GM18508 (cell line): ENCODE data around the gene DPP9.

Experiments
- ATAC-seq: cut with Tn5 transposase; IDR thresholded peaks from one replicate; pipeline ENCODE4 v1.9.1; 2021; ENCODE audit warnings: moderate number of reproducible peaks; ENCODE audit not compliant: insufficient read depth, unreplicated experiment

The DPP9 gene

DNA sequence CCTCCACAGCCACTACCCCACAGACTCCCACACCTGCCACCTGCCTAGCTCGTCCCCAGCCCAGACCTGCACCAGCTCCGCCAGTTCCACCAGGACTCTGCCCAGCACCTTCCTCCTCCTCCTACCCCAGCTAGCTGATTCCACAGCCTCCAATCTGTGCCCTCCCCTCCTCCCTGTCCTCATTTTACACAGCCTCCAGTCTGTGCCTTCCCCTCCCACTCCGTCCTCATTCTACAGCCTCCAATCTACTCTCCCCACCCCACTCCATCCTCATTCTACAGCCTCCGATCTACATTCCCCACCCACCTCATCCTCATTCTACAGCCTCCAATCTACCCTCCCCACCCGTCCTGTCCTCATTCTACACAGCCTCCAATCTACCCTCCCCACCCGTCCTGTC, 60.8 kb downstream of the DPP9 start:
- no peak for ATAC-seq

DNA sequence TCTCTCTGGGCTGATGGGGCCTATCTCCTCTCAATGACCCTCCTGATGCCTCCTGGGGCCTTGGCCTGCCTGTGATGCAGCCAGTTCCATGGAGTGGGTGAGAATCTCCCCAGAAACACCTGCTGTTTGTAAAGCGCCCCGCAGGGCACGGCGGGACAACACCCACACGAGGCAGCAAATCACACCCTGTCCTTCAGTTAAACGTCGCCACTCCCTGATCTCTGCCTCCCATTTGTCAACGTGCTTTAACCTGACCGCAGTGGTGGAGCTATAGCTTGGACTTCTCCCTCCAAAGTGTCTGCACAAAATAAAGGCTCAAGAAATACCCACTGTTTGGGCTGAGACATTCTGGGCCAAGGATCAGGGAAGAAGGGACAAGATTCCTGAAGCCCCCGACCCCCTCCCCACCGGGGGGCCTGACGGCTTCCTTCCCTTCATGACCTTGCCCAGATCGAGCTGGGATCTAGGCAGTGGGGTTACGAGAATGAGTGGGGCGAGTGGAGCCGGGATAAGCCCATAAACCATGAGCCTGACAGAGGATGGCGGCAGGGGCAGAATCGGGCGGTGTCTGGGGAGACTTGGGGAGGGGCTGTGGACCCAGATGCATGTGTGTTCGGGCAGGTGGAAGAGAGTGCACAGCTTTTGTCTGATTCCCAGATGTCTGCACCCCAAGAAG, 61.5 kb downstream of the DPP9 start:
- ATAC-seq: no peak

DNA sequence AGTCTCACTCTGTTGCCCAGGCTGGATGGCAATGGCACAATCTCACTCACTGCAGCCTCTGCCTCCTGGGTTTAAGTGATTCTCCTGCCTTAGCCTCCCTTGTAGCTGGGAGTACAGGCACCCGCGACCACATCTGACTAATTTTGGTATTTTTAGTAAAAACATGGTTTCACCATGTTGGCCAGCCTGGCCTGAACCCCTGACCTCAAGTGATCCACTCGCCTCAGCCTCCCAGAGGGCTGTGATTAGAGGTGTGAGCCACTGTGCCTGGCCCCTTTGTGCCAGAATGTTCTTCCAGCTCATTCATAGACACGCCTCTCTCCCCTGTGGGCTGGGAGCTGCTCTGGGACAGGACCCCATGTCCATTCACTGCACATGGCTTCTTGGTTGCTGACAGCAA, 62.6 kb downstream of the DPP9 start:
- no peak for ATAC-seq

DNA sequence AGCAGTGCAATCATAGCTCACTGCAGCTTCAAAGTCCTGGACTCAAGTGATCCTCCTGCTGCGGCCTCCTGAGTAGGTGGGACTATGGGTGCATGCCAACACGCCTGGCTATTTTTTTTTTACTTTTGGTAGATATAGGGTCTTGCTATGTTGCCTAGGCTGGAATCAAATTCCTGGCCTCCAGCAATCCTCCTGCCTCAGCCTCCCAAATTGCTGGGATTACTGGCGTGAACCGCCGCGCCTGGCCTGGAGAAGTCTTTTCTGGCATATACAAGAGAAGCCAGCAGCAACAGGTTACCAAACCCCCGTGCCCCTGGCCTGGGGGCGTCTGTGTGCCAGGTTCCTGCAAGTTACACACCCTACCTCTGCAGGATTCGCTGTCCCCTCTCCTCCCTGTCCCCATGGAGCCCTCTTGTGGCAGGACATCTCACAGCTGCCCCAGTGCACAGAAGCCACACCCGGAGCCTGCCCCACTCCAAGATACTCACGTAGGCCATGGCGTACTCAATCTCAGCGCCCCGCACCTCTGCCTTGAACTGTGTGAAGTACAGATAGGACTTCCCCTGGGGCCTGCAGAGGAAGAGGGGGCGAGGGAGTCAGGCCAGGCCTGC, 63.4 kb downstream of the DPP9 start:
- no peak for ATAC-seq

DNA sequence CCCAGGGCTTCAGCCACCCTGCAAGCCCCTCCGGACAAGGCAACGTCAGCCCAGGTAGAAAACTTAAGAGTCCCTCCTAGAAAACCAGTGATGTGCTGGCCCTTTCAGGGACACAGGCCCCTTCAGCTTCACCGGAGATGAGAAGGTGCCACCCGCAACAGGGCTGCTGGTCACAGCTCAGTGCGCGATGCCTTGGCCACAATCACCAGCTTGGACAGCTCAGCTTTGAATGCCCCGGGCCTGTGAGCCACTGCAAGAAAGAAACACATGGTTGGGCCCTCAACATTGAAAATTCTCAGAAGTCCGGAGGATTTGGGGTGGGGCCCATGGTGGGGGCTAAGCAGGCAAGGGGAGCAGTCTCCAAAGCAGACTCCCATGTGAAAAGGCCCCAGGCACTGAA, 65.8 kb downstream of the DPP9 start:
- no peak for ATAC-seq

DNA sequence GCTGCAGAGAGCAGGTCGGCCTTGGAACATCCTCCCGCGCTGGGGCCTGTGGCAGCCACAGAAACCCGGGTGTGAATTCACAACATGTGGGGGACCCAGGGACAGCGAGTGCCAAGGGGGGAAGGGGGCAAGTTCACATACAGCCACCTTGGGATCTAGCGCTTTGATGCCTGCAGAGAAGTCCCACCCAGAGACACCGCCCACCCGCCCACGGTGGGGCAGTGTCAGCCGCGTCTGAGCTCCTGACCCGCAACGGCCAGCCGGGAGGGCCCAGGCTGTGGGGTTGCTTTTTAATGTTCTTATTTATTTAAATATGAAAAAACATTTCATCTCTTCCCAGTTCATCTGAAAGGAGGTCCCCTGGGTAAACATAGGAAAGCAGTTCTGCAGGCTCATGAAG, 66.4 kb downstream of the DPP9 start:
- ATAC-seq: no peak

DNA sequence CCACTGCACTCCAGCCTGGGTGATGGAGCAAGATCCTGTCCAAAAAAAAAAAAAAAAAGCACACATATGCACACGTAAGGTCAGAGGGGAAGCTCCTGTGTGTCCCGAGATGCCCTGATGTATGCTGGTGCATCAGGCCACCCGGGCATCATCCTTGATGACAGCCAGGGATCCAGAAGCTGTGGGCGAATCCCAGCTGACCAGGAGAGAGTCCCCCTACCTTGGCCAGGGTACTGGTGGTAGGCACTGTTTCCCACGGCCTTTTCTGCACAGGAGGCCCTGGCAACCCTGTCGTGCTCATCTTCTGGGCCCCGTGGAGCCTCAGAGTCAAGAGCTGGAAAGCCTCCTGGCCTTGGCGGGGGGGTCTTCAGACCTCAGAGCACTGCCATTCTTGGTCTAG, 67.5 kb downstream of the DPP9 start:
- ATAC-seq: no peak

DNA sequence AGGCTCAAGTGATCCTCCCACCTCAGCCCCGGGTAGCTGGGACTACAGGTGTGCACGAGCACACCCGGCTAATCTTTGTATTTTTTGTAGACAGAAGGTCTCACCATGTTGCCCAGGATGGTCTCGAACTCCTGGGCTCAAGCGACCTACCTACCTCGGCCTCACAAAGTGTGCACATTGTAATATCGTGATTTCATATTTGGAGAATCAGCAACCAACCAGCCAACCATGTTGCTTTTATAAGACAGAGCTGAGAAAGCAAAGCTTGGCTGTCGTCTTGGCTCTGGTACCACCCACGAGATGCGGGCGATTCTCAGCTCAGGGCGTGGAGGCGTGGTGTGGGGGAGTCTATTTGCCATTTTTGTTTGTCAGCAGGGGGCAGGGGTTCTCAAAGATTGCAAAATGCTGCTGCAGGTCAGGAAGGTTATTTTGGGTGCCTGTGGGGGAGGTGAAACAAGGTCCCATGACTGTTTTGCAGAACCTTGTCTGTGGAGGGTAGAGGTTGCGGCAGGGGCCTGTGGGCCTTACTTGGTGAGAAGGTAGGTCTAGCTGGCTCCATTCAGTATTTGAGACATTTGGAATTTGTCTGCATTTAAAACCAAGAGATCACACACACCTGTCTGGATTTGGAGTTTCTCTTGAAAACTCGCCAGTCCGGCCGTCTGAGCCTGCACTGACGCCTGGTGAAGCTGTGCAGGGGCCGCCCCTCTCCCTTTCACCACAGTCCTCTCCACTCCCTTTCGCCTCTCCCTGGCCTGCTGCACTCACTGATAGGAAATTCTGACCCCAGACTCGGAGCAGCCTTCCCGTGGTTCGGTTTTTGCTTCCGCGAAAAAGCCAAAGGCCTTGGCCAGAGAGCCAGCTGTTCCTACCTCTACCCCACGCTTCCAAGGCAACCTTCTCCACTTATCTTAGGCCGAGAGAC, 68.9 kb downstream of the DPP9 start:
- ATAC-seq: no peak

DNA sequence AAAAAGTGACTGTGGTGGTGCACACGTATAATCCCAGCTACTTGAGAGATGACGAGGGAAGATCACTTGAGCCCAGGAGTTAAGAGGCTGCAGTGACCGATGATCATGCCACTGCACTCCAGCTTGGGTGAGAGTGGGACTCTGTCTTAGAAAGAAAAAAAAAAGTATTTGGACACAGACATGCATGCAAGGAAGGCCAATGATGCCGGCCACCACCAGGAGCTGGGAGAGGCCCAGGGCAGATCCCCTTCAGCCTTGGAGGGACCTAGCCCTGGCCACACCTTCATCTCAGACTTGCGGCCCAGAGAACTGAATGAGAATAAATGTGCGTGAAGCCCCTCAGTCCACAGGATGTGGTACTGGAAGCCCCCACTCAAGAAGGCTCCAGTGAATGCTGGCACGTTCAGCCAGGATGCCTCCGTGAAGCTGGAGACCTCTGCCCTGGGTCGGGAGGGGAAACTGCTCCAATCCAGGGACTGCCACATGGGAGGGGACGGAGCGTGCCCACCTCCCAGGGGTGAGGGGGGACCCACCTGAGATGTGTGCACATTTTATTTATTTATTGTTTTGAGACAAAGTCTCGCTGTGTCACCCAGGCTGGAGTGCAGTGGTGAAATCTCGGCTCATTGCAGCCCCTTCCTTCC, 69.7 kb downstream of the DPP9 start:
- no peak for ATAC-seq

DNA sequence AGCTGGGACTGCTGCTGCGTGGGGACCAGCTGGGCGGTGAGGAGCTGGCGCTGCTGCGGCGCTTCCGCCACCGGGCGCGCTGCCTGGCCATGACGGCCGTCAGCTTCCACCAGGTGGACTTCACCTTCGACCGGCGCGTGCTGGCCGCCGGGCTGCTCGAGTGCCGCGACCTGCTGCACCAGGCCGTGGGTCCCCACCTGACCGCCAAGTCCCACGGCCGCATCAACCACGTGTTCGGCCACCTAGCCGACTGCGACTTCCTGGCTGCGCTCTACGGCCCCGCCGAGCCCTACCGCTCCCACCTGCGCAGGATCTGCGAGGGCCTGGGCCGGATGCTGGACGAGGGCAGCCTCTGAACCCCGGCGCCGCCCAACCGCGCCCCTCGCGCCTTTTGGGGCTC, 71.6 kb downstream of the DPP9 start:
- no peak for ATAC-seq

DNA sequence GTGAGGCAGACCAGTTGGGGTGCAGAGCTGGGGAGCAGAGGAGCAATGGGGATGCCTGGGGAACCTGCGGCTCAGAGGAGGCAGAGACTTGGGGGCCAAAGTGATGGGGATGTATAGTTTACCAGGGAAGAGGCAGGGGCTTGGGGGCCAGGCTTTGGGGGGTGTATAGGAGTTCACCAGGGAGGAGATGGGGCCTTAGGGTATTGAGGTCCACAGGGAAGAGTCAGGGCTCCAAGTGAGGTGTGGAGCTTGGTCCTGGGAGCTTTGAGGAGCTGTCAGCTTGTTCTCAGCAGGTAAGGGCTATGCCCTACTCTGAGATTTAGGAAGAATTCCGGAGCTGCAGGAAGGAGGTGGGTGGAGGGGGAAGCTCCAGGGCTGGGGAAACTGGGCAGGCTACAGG, 73.5 kb downstream of the DPP9 start:
- no peak for ATAC-seq

DNA sequence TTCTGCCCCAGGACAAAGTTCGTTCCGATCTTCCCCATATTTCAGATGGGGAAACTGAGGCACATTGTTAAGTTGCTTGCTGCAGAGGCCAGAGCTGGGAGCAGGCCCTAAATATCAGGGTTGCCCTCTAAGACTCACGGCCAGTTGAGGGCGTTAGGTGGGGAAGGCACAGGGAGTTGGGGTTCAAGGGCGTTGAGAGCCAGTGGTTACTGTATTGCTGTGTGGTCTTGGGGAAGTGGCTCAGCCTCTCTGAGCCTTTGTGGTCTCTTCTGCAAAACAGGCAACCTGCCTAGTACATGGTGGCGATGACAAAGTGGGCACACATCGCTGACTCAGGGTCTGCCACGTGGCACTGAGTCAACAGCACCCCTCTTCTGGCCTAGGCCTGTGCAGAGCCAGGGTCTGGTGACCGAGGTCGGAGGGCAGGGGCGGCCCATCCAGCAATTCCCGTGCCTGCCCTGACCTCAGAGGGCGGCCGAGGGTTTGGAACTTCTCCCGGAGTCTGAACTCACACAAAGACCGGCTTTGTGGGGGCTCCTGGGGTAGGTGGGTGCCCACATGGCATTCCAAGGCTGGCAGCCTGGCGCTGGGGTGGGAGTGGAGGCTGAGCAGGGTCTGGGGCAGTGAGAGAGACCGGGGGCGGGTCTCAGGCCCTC, 74.1 kb downstream of the DPP9 start:
- no peak for ATAC-seq

DNA sequence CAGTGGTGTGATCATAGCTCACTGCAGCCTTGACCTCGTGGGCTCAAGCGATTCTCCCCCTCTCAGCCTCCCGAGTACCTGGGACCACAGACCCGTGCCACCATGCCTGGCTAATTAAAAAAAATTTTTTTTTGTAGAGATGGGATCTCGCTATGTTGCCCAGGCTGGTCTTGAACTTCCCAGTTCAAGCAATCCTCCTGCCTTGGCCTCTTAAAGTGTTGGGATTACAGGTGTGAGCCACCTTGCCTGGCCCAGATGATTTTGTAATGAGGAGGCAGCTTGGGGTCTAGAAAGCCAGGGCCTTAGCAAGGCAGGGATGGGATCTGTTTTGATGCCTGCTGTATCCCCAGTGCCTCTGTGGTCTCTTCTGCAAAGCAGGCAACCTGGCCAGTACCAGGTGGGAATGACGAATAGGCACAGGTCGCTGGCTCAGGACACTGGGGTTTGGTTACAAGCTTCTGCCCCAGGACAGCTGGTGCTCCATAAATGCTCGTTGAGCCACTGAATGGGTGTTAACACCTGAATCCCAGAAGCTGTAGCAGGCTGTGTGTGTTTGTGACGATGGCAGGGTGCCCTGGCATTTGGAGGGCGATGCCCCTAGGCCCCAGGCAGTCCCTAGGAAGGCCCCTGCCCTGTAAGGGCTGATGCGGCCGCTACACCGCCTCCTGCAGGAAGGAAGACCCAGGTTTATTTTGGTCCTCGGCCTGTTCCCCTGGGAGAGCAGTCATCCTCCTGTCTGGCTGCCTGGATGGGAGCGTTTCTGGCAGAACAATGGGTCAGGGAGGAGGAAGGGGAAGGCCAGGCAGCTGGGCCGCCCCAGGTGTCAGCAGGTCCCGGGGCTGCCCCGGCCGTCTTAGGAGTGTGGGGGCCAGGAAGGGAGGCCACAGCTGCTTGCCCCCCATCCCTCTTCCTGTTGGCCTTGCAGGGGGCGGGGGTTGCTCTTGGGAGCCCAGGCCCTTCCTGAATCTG, 75.7 kb downstream of the DPP9 start:
- ATAC-seq: no peak

DNA sequence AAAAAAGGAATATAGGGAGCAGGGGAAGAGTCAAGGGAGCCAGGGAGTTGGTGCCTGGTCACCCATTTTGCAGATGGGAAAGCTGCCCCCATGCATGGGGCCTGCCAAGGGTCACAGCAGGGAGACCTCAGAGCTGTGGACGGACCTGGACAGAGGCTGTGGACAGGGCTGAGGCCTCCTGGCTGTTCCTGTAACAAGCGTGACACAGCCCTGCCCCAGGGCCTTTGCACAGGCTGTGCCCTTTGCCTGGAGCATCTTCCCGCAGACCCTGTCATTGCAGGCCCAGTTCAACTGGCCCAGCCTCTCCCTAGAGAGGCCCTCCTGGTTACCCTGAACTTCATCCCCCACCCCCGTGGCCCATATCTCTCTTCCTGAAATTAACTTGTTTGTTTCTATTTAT, 77.9 kb downstream of the DPP9 start:
- ATAC-seq: no peak

DNA sequence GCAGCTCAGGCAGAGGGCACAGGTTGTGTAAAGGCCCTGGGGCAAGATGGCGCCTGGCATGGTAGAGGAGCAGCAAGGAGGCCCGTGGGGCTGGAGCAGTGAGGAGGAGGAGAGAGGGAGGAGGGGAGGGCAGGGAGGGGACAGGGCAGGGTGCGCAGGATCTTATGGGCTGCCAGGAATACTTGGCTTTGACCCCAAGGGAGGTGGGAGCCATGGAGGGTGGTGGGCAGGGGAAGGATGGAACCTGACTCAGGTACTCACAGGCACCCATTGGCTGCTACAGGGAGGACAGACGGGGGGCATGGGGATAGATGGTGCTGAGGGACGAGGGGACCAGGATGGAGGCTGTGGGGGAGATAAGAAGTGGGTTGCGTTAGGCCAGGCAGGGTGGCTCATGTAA, 81.0 kb downstream of the DPP9 start:
- ATAC-seq: no peak

DNA sequence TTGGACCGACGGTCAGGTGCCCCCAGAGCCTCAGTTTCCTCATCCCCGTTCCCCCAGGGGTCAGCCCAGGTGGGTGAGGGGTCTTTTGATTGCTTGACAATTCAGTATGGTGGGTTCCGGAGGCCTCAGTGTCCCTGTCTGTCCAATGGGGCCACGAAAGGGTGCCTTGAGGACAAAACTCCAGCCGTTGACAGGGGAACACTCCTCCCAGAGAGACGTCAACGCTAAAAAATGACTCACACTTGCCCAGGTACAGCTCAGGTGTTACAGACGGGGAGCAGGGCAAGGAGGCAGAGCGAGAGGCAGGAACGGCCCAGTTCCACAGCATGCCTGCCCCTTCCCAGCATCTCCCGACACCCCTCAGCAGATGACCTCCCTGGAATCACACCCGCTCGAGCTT, 82.5 kb downstream of the DPP9 start:
- no peak for ATAC-seq

DNA sequence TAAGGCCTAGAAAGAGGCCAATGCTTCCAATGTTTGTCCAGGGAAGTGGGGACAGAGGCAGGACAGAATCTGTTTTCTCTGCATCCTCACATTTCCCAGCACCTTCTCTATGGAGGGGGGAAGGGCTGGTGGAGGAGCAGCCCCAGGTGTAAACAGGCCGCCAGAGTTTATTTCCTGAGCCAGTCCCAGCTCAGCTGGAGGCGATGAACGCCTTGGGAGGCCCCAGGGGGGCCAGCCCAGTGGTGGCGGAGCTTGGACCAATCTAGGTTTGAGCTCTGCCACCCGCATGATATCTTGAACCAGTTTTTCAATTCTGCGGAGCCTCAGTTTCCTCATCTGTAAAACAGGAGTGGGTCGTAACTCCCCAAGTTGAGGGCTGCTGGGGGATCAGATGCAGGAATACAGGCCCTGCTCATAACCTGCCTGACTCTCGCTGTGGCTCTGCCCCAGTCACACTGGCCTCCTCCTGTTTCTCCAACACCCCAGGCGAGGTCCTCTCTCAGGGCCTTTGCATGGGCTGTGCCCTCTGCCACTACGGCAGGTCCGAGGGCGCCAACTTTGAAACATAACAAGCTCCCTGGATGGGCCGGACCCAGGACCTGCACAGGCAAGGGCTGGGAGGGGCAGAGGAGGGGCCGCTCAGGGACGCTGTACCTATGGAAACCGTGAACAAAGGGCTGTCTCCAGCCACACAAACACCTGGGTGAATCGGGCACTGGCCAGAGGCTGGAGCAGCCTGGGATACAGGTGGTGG, 83.2 kb downstream of the DPP9 start:
- ATAC-seq: no peak

DNA sequence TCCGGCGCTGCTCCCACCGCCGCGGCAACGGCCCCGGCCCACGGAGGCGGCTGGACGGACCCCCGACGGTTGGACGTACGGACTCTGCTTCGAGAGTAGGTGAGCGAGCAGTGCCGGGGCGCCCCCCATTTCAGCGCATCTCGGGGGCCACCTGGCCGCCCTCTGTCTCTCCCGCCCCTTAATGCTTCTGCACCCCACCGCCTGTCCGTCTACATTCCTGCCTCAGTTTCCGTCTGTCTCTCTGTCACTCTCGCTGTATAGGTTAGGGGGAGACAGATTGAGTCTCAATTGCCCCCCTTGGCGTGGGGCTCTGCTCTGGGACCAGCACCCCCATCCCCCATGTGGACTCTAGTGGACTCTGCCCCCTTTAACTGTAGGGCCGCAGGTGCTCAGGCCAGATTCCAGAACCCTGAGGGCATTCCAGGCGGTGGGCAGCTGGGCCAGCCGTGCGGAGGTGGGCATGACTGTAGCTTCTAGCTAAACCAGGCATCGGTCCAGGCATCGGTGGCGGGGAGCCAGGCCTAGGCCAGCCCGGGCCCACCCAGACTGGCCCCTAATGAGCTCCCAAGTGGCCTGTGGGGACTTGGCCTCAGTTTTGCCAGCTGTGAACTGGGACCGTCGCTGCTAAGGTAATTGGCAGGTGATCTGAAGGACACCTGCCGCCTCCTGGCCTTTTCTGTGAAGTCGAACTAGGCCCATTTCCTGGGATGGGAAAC, 84.0 kb downstream of the DPP9 start:
- peak; percentile 2 for ATAC-seq
